Stimulated activated CD8-positive, alpha-beta memory T cell treated with anti-CD3 and anti-CD28 coated beads, Interleukin-4, amount 100 ng/mL, for 4 hours (primary cell): Measurements from ENCODE around the gene BMP7.

Source experiments
- DNase-seq, 2 donors: peaks; one replicate each; pipeline ENCODE4 v3.0.0-alpha.2; 2020; ENCODE audit warnings: low read depth in 2 of 2, low spot score in 1 of 2

The BMP7 gene

GRCh38 chr20:57155415-57155814 is 111.0 kb downstream of the BMP7 start:
- DNase-seq: no peak

- DNase-seq: no peak
These were observed 113.1 kb downstream of the BMP7 start for GRCh38 chr20:57153238-57153905.

DNA sequence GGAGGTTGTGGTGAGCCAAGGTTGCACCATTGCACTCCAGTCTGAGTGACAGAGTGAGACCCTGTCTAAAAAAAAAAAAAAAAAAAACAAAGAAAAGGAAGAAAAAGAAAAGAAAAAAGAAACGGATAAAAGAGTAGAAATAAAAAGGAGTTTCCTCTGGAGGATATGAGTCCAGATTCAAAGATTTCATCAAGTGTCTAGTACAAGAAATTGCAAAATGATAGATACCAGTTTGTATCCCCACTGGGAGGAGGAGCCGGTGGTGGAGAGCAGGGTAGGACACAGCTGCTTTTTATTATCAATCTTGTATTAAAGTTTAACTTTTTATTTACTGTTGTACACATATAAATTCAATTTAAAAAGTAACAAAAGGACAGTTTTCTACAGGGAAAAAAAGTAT is 113.9 kb downstream of the BMP7 start:
- no peak for DNase-seq

DNA sequence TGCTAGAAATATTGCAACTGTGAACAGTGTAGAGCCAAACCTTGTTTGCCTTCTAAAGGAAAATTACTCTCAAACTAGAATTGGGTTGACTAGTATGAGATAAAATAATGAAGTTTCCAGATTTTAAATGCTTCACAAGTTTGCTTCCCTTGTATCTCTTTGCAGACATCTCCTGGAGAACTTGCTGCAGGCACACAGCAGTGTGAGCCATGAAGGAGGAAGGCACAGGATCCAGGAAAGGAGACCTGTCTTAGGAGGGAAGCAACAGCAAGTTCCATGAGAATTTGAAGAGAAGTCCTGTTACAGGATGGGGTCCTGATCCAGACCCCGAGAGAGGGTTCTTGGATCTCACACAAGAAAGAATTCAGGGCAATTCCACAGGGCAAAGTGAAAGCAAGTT is 115.9 kb downstream of the BMP7 start:
- DNase-seq: no peak

GRCh38 chr20:57148263-57148662 is 118.2 kb downstream of the BMP7 start:
- DNase-seq: no peak

DNA sequence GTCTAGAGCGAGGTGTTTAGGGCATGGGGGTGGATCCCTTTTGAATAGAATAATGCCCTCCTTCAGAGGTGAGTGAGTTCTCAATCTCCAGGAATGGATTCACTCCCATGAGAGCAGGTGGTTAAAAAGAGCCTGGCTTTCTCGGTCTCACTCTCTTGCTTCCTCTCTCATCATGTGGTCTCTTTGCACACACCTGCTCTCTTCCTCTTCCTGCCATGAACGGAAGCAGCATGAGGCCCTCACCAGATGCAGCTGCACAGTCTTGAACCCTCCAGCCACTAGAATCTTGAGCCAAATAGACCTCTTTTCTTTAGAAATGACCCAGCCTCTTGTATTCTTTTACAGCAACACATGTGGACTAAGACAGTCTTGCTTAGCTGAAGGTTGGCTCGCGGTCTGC is 119.3 kb downstream of the BMP7 start:
- DNase-seq: no peak

DNA sequence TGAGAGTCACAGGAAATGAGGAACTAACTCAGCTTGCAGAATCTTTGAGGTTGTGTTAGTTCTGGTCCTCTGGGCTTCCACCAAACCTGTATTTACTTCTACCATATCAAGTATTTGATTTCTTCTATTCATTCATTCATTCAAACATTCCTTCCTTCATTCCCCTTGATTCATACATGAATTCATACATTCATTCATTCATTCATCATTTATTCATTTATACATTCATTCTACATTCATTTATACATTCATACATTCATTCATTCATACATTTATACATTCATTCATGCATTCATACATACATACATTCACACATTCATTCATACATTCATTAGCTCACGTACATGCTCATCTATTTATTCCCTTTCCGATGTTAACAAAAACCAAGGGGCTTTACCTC is 120.3 kb downstream of the BMP7 start:
- DNase-seq: no peak

GRCh38 chr20:57145089-57145631 is 121.3 kb downstream of the BMP7 start:
- no peak for DNase-seq

GRCh38 chr20:57143173-57143572 is 123.3 kb downstream of the BMP7 start:
- DNase-seq: no peak

DNA sequence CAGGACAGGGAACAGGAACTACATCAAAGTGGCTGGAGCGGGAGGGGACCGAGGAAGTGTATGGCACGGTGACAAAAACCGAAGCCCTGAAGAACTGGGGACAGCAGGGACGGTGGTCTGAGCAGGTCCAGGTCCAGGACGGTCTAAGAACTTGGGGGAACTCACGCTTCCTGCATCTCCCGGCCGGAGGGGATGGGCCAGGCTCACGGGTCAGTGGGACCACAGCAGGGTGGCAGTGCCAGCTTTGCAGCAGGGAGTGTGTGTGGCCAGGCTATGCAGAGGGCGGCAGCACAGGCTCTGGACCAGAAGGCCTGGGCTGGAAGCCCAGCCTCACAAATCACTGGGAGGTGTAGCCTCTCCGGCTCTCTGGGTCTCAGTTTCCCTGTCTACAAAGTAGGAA is 123.8 kb downstream of the BMP7 start:
- no peak for DNase-seq

DNA sequence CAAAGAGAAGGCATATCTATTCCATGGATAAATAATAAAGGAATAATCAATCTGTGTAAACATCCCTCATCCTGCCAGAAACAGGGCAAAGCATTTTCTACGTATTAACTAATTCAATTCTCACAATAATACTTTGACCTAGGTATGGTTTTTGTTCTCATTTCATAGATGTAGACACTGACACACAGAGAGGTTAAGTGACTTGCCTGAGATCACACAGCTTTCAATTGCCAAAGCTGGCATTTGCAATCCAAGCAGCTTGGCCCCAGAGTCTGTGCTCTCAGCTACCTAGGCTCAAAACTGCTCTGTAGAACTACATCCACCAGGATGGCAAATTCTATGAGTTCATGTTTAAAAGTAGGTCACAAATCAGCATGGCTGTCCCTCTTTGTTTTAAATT is 124.9 kb downstream of the BMP7 start:
- no peak for DNase-seq

- no peak for DNase-seq
These were observed 126.0 kb downstream of the BMP7 start for GRCh38 chr20:57140416-57140965.

- DNase-seq: no peak
These were observed 126.9 kb downstream of the BMP7 start for GRCh38 chr20:57139342-57140093.

GRCh38 chr20:57138198-57138995 is 128.0 kb downstream of the BMP7 start:
- no peak for DNase-seq

- DNase-seq: no peak
These were observed 128.8 kb downstream of the BMP7 start for GRCh38 chr20:57137676-57138075.

GRCh38 chr20:57136734-57137133 is 129.7 kb downstream of the BMP7 start:
- DNase-seq: no peak

GRCh38 chr20:57135875-57136274 is 130.6 kb downstream of the BMP7 start:
- DNase-seq: no peak

- no peak for DNase-seq
These were observed 131.6 kb downstream of the BMP7 start for GRCh38 chr20:57134804-57135203.

GRCh38 chr20:57133926-57134650 is 132.4 kb downstream of the BMP7 start:
- no peak for DNase-seq

DNA sequence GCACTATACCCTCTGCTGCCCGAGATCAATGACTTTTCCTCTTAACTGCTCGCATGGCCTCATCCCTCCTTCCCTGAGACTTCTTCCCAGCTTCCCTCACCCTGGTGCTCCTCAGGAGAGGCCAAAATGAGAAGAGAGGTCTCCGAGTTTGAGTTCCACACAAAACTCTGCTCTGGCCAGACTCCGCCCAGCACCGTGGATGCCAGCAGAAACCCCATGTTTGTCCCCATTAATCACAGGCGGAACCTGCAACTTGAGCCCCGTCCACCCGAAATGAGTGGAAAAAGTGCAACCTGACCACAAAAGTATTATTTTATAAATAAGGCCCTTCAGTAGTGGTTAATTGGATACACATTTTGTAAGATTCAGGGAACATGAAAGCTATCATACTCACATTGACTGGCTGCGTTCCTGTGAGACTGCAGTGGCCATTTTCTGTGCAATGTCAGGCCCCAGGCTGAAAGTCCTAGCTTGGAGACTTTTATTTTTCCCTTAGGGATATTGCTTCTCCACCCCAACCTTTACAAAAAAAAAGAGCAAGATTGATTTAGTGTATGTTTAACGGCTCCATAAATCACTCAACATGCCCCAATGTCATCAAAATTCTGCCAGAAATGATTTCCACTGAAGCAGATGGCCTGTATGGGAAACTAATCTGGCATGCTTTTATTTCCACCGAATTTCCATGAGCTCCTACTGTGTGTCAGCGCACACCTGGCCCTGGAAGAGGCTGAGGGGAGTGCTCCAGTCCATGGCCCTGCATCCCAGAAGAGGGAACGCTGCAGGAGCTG is 134.6 kb downstream of the BMP7 start:
- no peak for DNase-seq
